ENCODE results near the gene SAMD8.

DNA sequence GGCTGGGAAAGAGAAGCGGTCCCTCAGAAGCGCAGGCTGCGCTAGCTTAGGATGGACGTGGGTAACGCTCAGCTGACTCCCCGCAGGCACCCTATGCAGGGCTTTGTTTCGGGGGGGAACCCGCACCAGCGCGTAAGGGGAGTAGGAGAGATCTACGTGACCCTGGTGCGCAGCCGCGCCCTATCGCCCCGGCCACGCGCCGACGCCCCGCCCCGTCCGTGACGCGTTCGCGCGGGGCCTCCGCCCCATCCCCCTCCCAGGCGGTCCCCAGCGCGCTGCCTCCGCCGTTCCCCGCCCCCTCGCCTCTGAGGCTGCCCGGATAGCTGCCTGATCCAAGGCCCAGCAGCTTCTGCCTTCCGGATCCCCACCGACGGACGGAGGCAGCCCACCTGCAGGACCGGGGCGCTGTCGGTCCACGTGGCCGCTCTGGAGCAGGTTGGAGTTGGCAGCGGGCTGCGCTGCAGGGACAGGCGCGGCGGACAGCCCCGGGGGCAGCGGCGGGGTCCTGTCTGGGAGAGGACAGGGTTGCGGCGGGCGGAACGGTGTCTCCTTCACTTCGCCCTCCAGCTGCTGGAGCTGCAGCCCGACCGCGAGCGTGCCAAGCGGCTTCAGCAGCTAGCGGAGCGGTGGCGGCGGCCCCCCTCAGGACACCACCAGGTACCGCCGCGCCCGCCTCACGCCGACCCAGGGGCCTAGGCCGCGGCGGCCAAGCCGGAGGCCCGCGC, 99.0 kb downstream of the SAMD8 start, which contains the start of gene VDAC2:
- TF ChIP-seq, protein P1, sequence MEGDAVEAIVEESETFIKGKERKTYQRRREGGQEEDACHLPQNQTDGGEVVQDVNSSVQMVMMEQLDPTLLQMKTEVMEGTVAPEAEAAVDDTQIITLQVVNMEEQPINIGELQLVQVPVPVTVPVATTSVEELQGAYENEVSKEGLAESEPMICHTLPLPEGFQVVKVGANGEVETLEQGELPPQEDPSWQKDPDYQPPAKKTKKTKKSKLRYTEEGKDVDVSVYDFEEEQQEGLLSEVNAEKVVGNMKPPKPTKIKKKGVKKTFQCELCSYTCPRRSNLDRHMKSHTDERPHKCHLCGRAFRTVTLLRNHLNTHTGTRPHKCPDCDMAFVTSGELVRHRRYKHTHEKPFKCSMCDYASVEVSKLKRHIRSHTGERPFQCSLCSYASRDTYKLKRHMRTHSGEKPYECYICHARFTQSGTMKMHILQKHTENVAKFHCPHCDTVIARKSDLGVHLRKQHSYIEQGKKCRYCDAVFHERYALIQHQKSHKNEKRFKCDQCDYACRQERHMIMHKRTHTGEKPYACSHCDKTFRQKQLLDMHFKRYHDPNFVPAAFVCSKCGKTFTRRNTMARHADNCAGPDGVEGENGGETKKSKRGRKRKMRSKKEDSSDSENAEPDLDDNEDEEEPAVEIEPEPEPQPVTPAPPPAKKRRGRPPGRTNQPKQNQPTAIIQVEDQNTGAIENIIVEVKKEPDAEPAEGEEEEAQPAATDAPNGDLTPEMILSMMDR (IDR thresholded peaks at IDR 0.05), result no peak
- TF ChIP-seq SIN3A (IDR thresholded peaks at IDR 0.05; ENCODE audit: borderline replicate concordance, insufficient read depth, low read depth, low read length), result peak; percentile 91; the same call in 1 of the 2 replicates
- peak; percentile 95 for TF ChIP-seq POLR2AphosphoS5 (IDR thresholded peaks at IDR 0.05; ENCODE audit: low read depth, low read length)

Measured in Panc1 (cell line).